ENCODE results near the gene PCSK2.

The PCSK2 gene

DNA sequence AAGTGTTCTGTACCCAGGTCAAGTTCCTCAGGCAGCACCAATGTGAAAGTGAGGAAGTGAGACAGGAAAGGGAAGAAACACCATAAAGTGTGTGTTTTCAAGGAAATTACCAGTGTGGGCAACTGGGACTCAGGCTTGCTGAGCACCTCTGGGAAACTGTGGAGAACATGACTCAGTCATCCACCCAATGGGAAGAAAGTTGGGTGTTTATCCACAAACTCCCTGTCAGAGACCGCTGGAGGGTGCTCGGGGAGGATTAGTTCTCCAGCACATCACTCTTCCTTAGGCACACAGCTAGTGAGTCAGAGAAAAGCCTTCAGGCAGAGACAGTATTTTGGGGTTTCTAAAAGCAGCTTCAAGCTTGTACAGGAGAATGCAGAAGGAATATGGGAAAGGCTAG lies 93.6 kb downstream of the PCSK2 start:
- no peak for DNase-seq (ENCODE audit: extremely low read depth, insufficient read length)
- Histone ChIP-seq H3K27me3 (replicated peaks; ENCODE audit: control insufficient read depth, insufficient read depth, low read length) (peaks cover 2% of the 10 kb centered on the region), H3K4me3 (replicated peaks; ENCODE audit: low read depth, low read length) (no peak overlapping the region), H3K36me3 (ENCODE audit: control insufficient read depth, insufficient read depth, low read length) (no peaks in the 10 kb centered on the region)
- no peak for TF ChIP-seq CTCF (IDR thresholded peaks at IDR 0.05; ENCODE audit: insufficient read depth, low read length, poor library complexity, severe bottlenecking)

GRCh38 chr20:17326096-17326495 lies 99.3 kb downstream of the PCSK2 start:
- no peak for TF ChIP-seq CTCF (IDR thresholded peaks at IDR 0.05; ENCODE audit: insufficient read depth, low read length, poor library complexity, severe bottlenecking)
- Histone ChIP-seq H3K4me3 (replicated peaks; ENCODE audit: low read depth, low read length) (no peak overlapping the region), H3K36me3 (ENCODE audit: control insufficient read depth, insufficient read depth, low read length) (no peaks in the 10 kb centered on the region), H3K27me3 (replicated peaks; ENCODE audit: control insufficient read depth, insufficient read depth, low read length) (no peaks in the 10 kb centered on the region; the same call in 1 of the 2 replicates)
- no peak for DNase-seq (ENCODE audit: extremely low read depth, insufficient read length)

DNA sequence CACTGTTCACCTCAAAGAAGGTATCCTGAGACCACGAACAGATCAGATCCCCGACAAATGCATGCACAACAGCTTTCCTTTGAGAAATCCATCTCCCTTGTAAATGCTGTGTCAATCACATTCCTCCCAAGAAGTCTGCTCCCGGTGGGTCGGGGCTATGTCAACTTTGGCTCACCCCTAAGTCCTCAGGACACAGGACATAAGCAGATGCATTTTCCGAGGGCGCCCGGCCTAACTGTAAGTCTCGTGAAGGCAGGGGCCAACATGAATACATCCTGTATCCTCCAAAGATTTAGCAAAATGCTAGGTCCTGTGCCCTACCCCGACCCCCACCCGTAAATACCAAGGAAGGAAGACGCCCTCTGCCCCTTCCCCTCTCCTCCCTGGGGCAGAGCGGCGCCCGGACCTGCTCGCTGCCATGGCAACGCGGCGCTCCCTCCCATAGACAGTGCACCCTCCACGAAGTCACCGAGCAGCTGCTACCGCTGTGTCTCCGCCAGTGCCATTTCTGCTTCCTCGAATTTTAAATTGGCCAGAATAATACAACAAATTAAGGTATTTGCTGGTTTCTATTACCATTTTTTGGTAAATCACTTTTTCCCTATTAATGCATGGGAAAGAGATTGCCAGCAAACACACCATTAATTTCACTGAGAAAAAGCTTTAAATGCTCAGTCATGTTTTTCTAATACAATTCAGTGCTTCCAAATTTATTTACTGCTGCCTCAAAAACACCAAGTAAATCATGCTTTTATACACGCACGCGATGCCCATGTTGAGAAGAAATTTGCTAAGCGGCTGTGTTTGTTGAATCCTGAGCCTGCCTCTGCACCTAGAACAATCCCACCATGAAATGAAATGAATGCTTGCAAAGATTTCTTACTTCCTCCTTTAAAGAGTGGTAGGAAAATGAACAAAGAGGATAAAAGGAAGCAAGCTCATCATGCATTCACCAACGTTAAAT lies 100.6 kb downstream of the PCSK2 start:
- no peak for DNase-seq (ENCODE audit: extremely low read depth, insufficient read length)
- no peaks in the 10 kb centered on the region; the same call in 1 of the 2 replicates for H3K27me3 ChIP-seq (replicated peaks; ENCODE audit: control insufficient read depth, insufficient read depth, low read length)
- no peak overlapping the region for H3K4me3 ChIP-seq (replicated peaks; ENCODE audit: low read depth, low read length)
- TF ChIP-seq CTCF (IDR thresholded peaks at IDR 0.05; ENCODE audit: insufficient read depth, low read length, poor library complexity, severe bottlenecking), result no peak
- H3K36me3 ChIP-seq (ENCODE audit: control insufficient read depth, insufficient read depth, low read length), result no peaks in the 10 kb centered on the region

- H3K4me3 ChIP-seq (replicated peaks; ENCODE audit: low read depth, low read length), result no peak overlapping the region
- H3K27me3 ChIP-seq (replicated peaks; ENCODE audit: control insufficient read depth, insufficient read depth, low read length), result no peaks in the 10 kb centered on the region
- no peaks in the 10 kb centered on the region for H3K36me3 ChIP-seq (ENCODE audit: control insufficient read depth, insufficient read depth, low read length)
- no peak for DNase-seq (ENCODE audit: extremely low read depth, insufficient read length)
- no peak for TF ChIP-seq CTCF (IDR thresholded peaks at IDR 0.05; ENCODE audit: insufficient read depth, low read length, poor library complexity, severe bottlenecking)
These were observed 108.1 kb downstream of the PCSK2 start for GRCh38 chr20:17334932-17335331.

GRCh38 chr20:17339000-17339399 lies 112.2 kb downstream of the PCSK2 start:
- Histone ChIP-seq H3K36me3 (ENCODE audit: control insufficient read depth, insufficient read depth, low read length) (no peaks in the 10 kb centered on the region), H3K4me3 (replicated peaks; ENCODE audit: low read depth, low read length) (no peak overlapping the region), H3K27me3 (replicated peaks; ENCODE audit: control insufficient read depth, insufficient read depth, low read length) (no peaks in the 10 kb centered on the region)
- no peak for TF ChIP-seq CTCF (IDR thresholded peaks at IDR 0.05; ENCODE audit: insufficient read depth, low read length, poor library complexity, severe bottlenecking)
- DNase-seq (ENCODE audit: extremely low read depth, insufficient read length), result no peak
